K562 (cell line): ENCODE measurements around the gene ZNF618. TPM values are rescaled to one million over a fixed set of nuclear protein-coding genes. Genes with fewer than 3 reads are reported as not detected.

ENCODE experiments used
- ATAC-seq: fragments of 200-7000 bp; cut with Tn5 transposase; 3 replicates; pipeline ENCODE4 v1.9.1; 2020; ENCODE audit warnings: moderate library complexity
- BruUV-seq: library from RNA; stranded (reverse); fragments of 400-500 nt; replicated peaks from 2 replicates; lab custom pipeline; 2021; lab: Mats Ljungman, UMichigan
- CTCF ChIA-PET: fragments of 300-600 bp; formaldehyde crosslinking; extraction: SDS; loops from one replicate; lab custom pipeline; 2021; ENCODE audit warnings: low intra/inter-chr PET ratio; lab: Yijun Ruan, JAX
- POLR2A ChIA-PET: fragments of 300-600, 350-650 bp; sonication (Branson Sonifier 250); formaldehyde crosslinking; extraction: SDS; loops from one replicate; lab custom pipeline; 2021; ENCODE audit warnings: antibody characterized with exemption, inconsistent platforms; lab: Yijun Ruan, JAX
- DNase-seq, 4 experiments: peaks; one replicate each; pipeline versions ENCODE4 v3.0.0 to v3.0.0-alpha.2; 2011 to 2018; ENCODE audit warnings: low spot score in 3 of 4, mixed read lengths in 3 of 4; ENCODE audit errors: extremely low read depth in 1 of 4
- FAIRE-seq: peaks from 2 replicates; lab custom pipeline; 2011; peaks lifted over from hg19 to GRCh38; lab: Jason Lieb, UNC
- H2AFZ ChIP-seq: 2 replicates; pipeline ENCODE4 v1.6.0; 2011; ENCODE audit warnings: low read depth, low read length, control low read depth, inconsistent platforms
- H3K27ac ChIP-seq: fragments of 200-600 bp; 3 replicates; pipeline ENCODE4 v1.8.0; 2011; ENCODE audit warnings: low read depth, mild to moderate bottlenecking, control low read depth, inconsistent platforms, low read length, moderate library complexity, mixed read lengths; ENCODE audit errors: extremely low read depth
- H3K27me3 ChIP-seq, 2 experiments: fragments of 300-600 bp in 1 of 2; 2 replicates in 1 of 2; 3 replicates in 1 of 2; pipeline versions ENCODE4 v1.6.0 to v1.8.0; 2011; ENCODE audit warnings: inconsistent platforms in 2 of 2, low read length in 2 of 2, mild to moderate bottlenecking in 1 of 2, mixed read lengths in 1 of 2, moderate library complexity in 1 of 2; ENCODE audit not compliant: control insufficient read depth in 2 of 2, insufficient read depth in 2 of 2
- H3K36me3 ChIP-seq: fragments of 300-600 bp; 3 replicates; pipeline ENCODE4 v1.8.0; 2011; ENCODE audit warnings: mild to moderate bottlenecking, low read length, inconsistent platforms; ENCODE audit not compliant: control insufficient read depth, insufficient read depth
- H3K4me1 ChIP-seq, 2 experiments: fragments of 200-600 bp in 1 of 2; replicated peaks in 1 of 2; 2 replicates in 1 of 2; 3 replicates in 1 of 2; pipeline versions ENCODE4 v1.5.1 to v1.8.0; 2011; ENCODE audit warnings: inconsistent platforms in 2 of 2, low read length in 2 of 2, mild to moderate bottlenecking in 1 of 2, mixed read lengths in 1 of 2, moderate library complexity in 1 of 2; ENCODE audit not compliant: control insufficient read depth in 2 of 2, insufficient read depth in 2 of 2
- H3K4me2 ChIP-seq: 2 replicates; pipeline ENCODE4 v1.6.1; 2011; ENCODE audit warnings: low read length, control low read depth, inconsistent platforms, mixed read lengths; ENCODE audit not compliant: insufficient read depth
- H3K4me3 ChIP-seq: fragments of 200-600 bp; sonication (generic), shearing (Covaris generic); 2 replicates; pipeline ENCODE4 v1.5.1; 2016; ENCODE audit warnings: control low read depth, inconsistent platforms
- H3K79me2 ChIP-seq: fragments of 200-600 bp; 3 replicates; pipeline ENCODE4 v1.8.0; 2011; ENCODE audit warnings: low read length, inconsistent platforms; ENCODE audit not compliant: control insufficient read depth, insufficient read depth
- H3K9ac ChIP-seq, 2 experiments: 2 replicates each; pipeline versions ENCODE4 v1.6.0 to v1.6.1; 2011; ENCODE audit warnings: low read depth in 2 of 2, low read length in 2 of 2, control low read depth in 1 of 2, inconsistent platforms in 1 of 2, mild to moderate bottlenecking in 1 of 2, mixed read lengths in 1 of 2; ENCODE audit not compliant: insufficient read depth in 1 of 2
- H3K9me1 ChIP-seq: one replicate; pipeline ENCODE4 v1.6.0; 2011; ENCODE audit warnings: inconsistent platforms, mild to moderate bottlenecking, low read length, moderate library complexity; ENCODE audit not compliant: control insufficient read depth, insufficient read depth
- H3K9me3 ChIP-seq: replicated peaks from 2 replicates; pipeline ENCODE4 v1.5.1; 2011; ENCODE audit warnings: low read depth, low read length, inconsistent platforms; ENCODE audit not compliant: control insufficient read depth, insufficient read depth
- H4K20me1 ChIP-seq: replicated peaks from 2 replicates; pipeline ENCODE4 v1.6.1; 2011; ENCODE audit warnings: low read length, inconsistent platforms, mixed read lengths; ENCODE audit not compliant: control insufficient read depth, insufficient read depth
- ADNP ChIP-seq: fragments of 200-800 bp; sonication (Bioruptor generic); IDR thresholded peaks from 2 replicates; pipeline ENCODE4 v1.6.1; 2016; ENCODE audit warnings: missing genetic modification characterization, missing compliant biosample characterization
- E2F5 ChIP-seq: sonication (generic); formaldehyde crosslinking; IDR thresholded peaks from 2 replicates; pipeline ENCODE4 v1.8.0; 2022; ENCODE audit warnings: mild to moderate bottlenecking, missing genetic modification reagents
- ELF2 ChIP-seq: fragments of 250-450 bp; sonication (Bioruptor Pico); IDR thresholded peaks from 2 replicates; pipeline ENCODE4 v1.5.0; 2021; ENCODE audit warnings: mild to moderate bottlenecking
- HOMEZ ChIP-seq: fragments of 250-450 bp; sonication (Bioruptor Pico); IDR thresholded peaks from 2 replicates; pipeline ENCODE4 v1.4.0; 2020; ENCODE audit warnings: mild to moderate bottlenecking, moderate library complexity
- KDM5B ChIP-seq: fragments of 200-600 bp; sonication (generic); IDR thresholded peaks from 2 replicates; pipeline ENCODE4 v1.6.1; 2012; ENCODE audit warnings: low read depth, mild to moderate bottlenecking, moderate library complexity, low read length, control low read depth, inconsistent platforms; ENCODE audit not compliant: insufficient replicate concordance
- KLF6 ChIP-seq: fragments of 250-450 bp; sonication (Bioruptor Pico); IDR thresholded peaks from 2 replicates; pipeline ENCODE4 v1.4.0; 2020; ENCODE audit warnings: mild to moderate bottlenecking, moderate library complexity, borderline replicate concordance
- NEUROD1 ChIP-seq: fragments of 150-350 bp; IDR thresholded peaks from 2 replicates; pipeline ENCODE4 v1.6.1; 2014; ENCODE audit warnings: borderline replicate concordance, low read length, low read depth; ENCODE audit not compliant: partially characterized antibody
- NONO ChIP-seq, 2 experiments: fragments of 200-400 bp in 1 of 2; fragments of 450-650 bp in 1 of 2; formaldehyde crosslinking in 1 of 2; IDR thresholded peaks; 2 replicates each; pipeline ENCODE4 v1.6.1; 2017; ENCODE audit warnings: low read depth in 2 of 2, mild to moderate bottlenecking in 2 of 2, moderate library complexity in 2 of 2, low read length in 1 of 2
- PREB ChIP-seq: sonication (generic); formaldehyde crosslinking; IDR thresholded peaks from 2 replicates; pipeline ENCODE4 v1.8.1; 2023; ENCODE audit warnings: mild to moderate bottlenecking, missing genetic modification reagents
- RBFOX2 ChIP-seq: fragments of 200-400 bp; formaldehyde crosslinking; IDR thresholded peaks from 2 replicates; pipeline ENCODE4 v1.6.1; 2017; ENCODE audit warnings: low read depth, mild to moderate bottlenecking, low read length, moderate library complexity
- ZEB2 ChIP-seq: fragments of 450-650 bp; IDR thresholded peaks from 2 replicates; pipeline ENCODE4 v1.6.1; 2016
- ZNF263 ChIP-seq: sonication (generic); formaldehyde crosslinking; IDR thresholded peaks from 2 replicates; pipeline ENCODE4 v1.8.0; 2022; ENCODE audit warnings: mild to moderate bottlenecking, missing genetic modification reagents, borderline replicate concordance
- ZNF589 ChIP-seq: fragments of 200-800 bp; sonication (Bioruptor generic); IDR thresholded peaks from 2 replicates; pipeline ENCODE4 v1.6.1; 2016; ENCODE audit warnings: low read depth, missing genetic modification characterization, missing compliant biosample characterization
- WGBS: fragments of 100-300 bp; shearing (Covaris generic); methylation state at CpG from one replicate; pipeline ENCODE4 v1.1.6; 2016; ENCODE audit warnings: low coverage, mixed read lengths; ENCODE audit not compliant: insufficient coverage; ENCODE audit errors: missing lambda C conversion rate; 5-methylcytosine and 5-hydroxymethylcytosine counted together
- in situ Hi-C: fragments of 300-500 bp; cut with MboI; formaldehyde crosslinking; loops from 4 replicates; pipeline ENCODE4 v1.15.0; 2018; ENCODE audit warnings: inconsistent platforms, mixed read lengths
- intact Hi-C: fragments of 100-400 bp; cut with micrococcal nuclease; formaldehyde crosslinking; loops from 2 replicates; pipeline ENCODE4 v1.14.2; 2022
- polyA plus RNA-seq, 8 experiments: library from polyadenylated mRNA; depleted of rRNA in 4 of 8; stranded (reverse) in 5 of 8; unstranded in 3 of 8; fragments of >200 nt; fragmentation: Nextera tagmentation in 2 of 8; fragmentation: Illumina TruSeq in 1 of 8; extraction: Ambion mirVana in 2 of 8; extraction: Trizol in 1 of 8; gene quantifications; 2 replicates each; pipeline versions ENCODE4 v1.2.1 to v1.2.3, GENCODE V29; 2011 to 2014; ENCODE audit warnings: inconsistent platforms in 1 of 8, missing spikeins in 1 of 8
- total RNA-seq, 7 experiments: library from RNA; depleted of rRNA in 6 of 7; stranded (reverse); fragments of >200 nt in 6 of 7; fragmentation: Illumina TruSeq in 2 of 7; extraction: Trizol in 2 of 7; gene quantifications; 2 replicates each; pipeline versions ENCODE4 v1.2.1 to v1.2.3, GENCODE V29; 2011 to 2021; ENCODE audit warnings: low replicate concordance in 1 of 7

The ZNF618 gene
- total and polyA plus RNA-seq, 9 of the 15 experiments (the other 6 are each of a cell fraction or from before 2014, with no cell fraction given): 0.08 to 13.7 (median 3.4) TPM

- no peak overlapping the region for H3K4me2 ChIP-seq
- no peaks in the 10 kb centered on the region for H3K36me3 ChIP-seq
- in situ Hi-C loops: loop anchor here (10.0 kb wide), 1 partner anchor 199 kb away; no protein-coding TSS in a partner anchor
- no peak overlapping the region for H3K9ac ChIP-seq
- no peak overlapping the region for H3K27ac ChIP-seq
- ATAC-seq (no peak), DNase-seq (no peak), FAIRE-seq (no peak)
- no peak overlapping the region for H3K4me3 ChIP-seq
- H2AFZ ChIP-seq: no peak overlapping the region
- 1% methylated on average over 9 of the region's 9 CpGs for WGBS
- H3K9me1 ChIP-seq: no peaks in the 10 kb centered on the region
- intact Hi-C loops: no loop called here
- H3K27me3 ChIP-seq: peaks cover 4 to 45% of the 10 kb centered on the region in 2 experiments; a peak in 3 of 5 replicates
- BruUV-seq: no TSS peak
- ChIA-PET POLR2A (no interaction called here), CTCF (no interaction called here)
- H3K79me2 ChIP-seq: no peaks in the 10 kb centered on the region
- no peaks in the 10 kb centered on the region for H4K20me1 ChIP-seq
- H3K9me3 ChIP-seq: no peaks in the 10 kb centered on the region
- no peaks in the 10 kb centered on the region for H3K4me1 ChIP-seq
- no peak for TF ChIP-seq PREB (CRISPR knock-in tag)
- no peak for TF ChIP-seq NONO (IDR thresholded peaks at IDR 0.05; ENCODE audit: low read depth in 2 of 2, low read length in 1 of 2)
- no peak for TF ChIP-seq KDM5B
- TF ChIP-seq ELF2: no peak
- TF ChIP-seq HOMEZ: no peak
- TF ChIP-seq ZNF263 (CRISPR knock-in tag): no peak
- TF ChIP-seq ZEB2: no peak
- no peak for TF ChIP-seq ADNP (tag)
- no peak for TF ChIP-seq NEUROD1
- TF ChIP-seq KLF6 (CRISPR knock-in tag): no peak
- no peak for TF ChIP-seq ZNF589 (CRISPR knock-in tag)
- no peak for TF ChIP-seq RBFOX2
- TF ChIP-seq E2F5 (CRISPR knock-in tag): no peak
Observed at GRCh38 chr9:114085387-114085789, 209.3 kb downstream of the ZNF618 start.
